ENCODE measurements around the gene THOC1. TPM values are rescaled to one million over a fixed set of nuclear protein-coding genes. Genes with fewer than 3 reads are reported as not detected.

THOC1 gene
- polyA plus RNA-seq, 1 experiment, result 35.1 TPM

GRCh38 chr18:303607-304006 is 35.8 kb upstream of the THOC1 start:
- CTCF ChIA-PET, result no interaction called here
- POLR2A ChIA-PET, result no interaction called here
- H3K9me3 ChIP-seq (ENCODE audit: control insufficient read depth, insufficient read depth, low read length), result no peaks in the 10 kb centered on the region
- TF ChIP-seq CTCF (IDR thresholded peaks at IDR 0.05; ENCODE audit: low read depth, low read length), result no peak
- DNase-seq (ENCODE audit: low read depth, low spot score), result no peak
- H3K4me3 ChIP-seq (ENCODE audit: low read depth, low read length), result no peak overlapping the region
- no peak overlapping the region for H3K27ac ChIP-seq (ENCODE audit: low read depth, low read length)
- peaks cover 51% of the 10 kb centered on the region for H3K27me3 ChIP-seq (ENCODE audit: control insufficient read depth, insufficient read depth, low read length)

- DNase-seq (ENCODE audit: low read depth, low spot score), result no peak
- Histone ChIP-seq H3K27ac (ENCODE audit: low read depth, low read length) (no peak overlapping the region), H3K9me3 (ENCODE audit: control insufficient read depth, insufficient read depth, low read length) (no peaks in the 10 kb centered on the region), H3K27me3 (ENCODE audit: control insufficient read depth, insufficient read depth, low read length) (peaks cover 45% of the 10 kb centered on the region), H3K4me3 (ENCODE audit: low read depth, low read length) (no peak overlapping the region)
- POLR2A ChIA-PET, result no interaction called here
- TF ChIP-seq CTCF (IDR thresholded peaks at IDR 0.05; ENCODE audit: low read depth, low read length), result no peak
- CTCF ChIA-PET, result no interaction called here
These were observed 35.2 kb upstream of the THOC1 start for GRCh38 chr18:303011-303410.

- H3K4me3 ChIP-seq (ENCODE audit: low read depth, low read length), result no peak overlapping the region
- CTCF ChIA-PET, result no interaction called here
- peaks cover 49% of the 10 kb centered on the region for H3K27me3 ChIP-seq (ENCODE audit: control insufficient read depth, insufficient read depth, low read length)
- no peaks in the 10 kb centered on the region for H3K9me3 ChIP-seq (ENCODE audit: control insufficient read depth, insufficient read depth, low read length)
- DNase-seq (ENCODE audit: low read depth, low spot score), result no peak
- TF ChIP-seq CTCF (IDR thresholded peaks at IDR 0.05; ENCODE audit: low read depth, low read length), result no peak
- POLR2A ChIA-PET, result no interaction called here
- H3K27ac ChIP-seq (ENCODE audit: low read depth, low read length), result no peak overlapping the region
These were observed 34.2 kb upstream of the THOC1 start for GRCh38 chr18:302097-302496.

- CTCF ChIA-PET, result no interaction called here
- POLR2A ChIA-PET, result no interaction called here
- no peak for DNase-seq (ENCODE audit: low read depth, low spot score)
- H3K4me3 ChIP-seq (ENCODE audit: low read depth, low read length), result no peak overlapping the region
- H3K27me3 ChIP-seq (ENCODE audit: control insufficient read depth, insufficient read depth, low read length), result peaks cover 33% of the 10 kb centered on the region
- no peak overlapping the region for H3K27ac ChIP-seq (ENCODE audit: low read depth, low read length)
- no peak for TF ChIP-seq CTCF (IDR thresholded peaks at IDR 0.05; ENCODE audit: low read depth, low read length)
- H3K9me3 ChIP-seq (ENCODE audit: control insufficient read depth, insufficient read depth, low read length), result no peaks in the 10 kb centered on the region
These were observed 30.1 kb upstream of the THOC1 start for GRCh38 chr18:297936-298335.

GRCh38 chr18:295756-296490 is 28.1 kb upstream of the THOC1 start:
- Histone ChIP-seq H3K9me3 (ENCODE audit: control insufficient read depth, insufficient read depth, low read length) (no peaks in the 10 kb centered on the region), H3K27me3 (ENCODE audit: control insufficient read depth, insufficient read depth, low read length) (peaks cover 31% of the 10 kb centered on the region), H3K27ac (ENCODE audit: low read depth, low read length) (no peak overlapping the region), H3K4me3 (ENCODE audit: low read depth, low read length) (no peak overlapping the region)
- TF ChIP-seq CTCF (IDR thresholded peaks at IDR 0.05; ENCODE audit: low read depth, low read length), result no peak
- DNase-seq (ENCODE audit: low read depth, low spot score), result no peak
- CTCF ChIA-PET, result interaction anchor here (1.3 kb wide), 1 partner anchor 328 kb away, joined by 3 read pairs; no protein-coding TSS in a partner anchor
- POLR2A ChIA-PET, result no interaction called here

Data from AG04450 (cell line).